HG02973 (cell line): ENCODE measurements around the gene EIF2S1.
"Not testable (repeated sequence)": the region's sequence is repeated elsewhere in the genome, so short reads cannot be mapped to it uniquely, and the experiment has no call there.

Source experiments
- ATAC-seq: cut with Tn5 transposase; IDR thresholded peaks from one replicate; pipeline ENCODE4 v1.9.1; 2021; ENCODE audit warnings: moderate library complexity; ENCODE audit not compliant: unreplicated experiment

Gene EIF2S1

DNA sequence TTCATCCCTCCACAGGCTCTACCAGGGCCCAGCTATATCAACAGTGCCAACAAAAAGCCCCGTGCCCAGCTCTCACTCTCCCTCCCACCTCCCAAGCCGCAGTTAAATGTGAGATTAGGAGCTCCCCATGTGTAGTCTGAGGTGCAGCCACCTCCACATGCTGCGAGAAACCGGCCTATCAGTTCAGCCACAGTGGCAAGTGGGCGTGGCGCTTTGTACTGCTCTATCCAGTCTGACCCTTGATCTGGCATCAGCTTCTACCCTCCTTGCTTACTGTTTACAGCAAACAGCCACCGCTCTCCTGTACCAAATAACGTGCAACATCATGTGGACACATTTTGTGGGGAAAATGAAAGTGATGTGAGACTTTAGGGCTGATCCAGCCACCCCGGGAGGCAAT is 50.2 kb downstream of the EIF2S1 start:
- no peak for ATAC-seq

DNA sequence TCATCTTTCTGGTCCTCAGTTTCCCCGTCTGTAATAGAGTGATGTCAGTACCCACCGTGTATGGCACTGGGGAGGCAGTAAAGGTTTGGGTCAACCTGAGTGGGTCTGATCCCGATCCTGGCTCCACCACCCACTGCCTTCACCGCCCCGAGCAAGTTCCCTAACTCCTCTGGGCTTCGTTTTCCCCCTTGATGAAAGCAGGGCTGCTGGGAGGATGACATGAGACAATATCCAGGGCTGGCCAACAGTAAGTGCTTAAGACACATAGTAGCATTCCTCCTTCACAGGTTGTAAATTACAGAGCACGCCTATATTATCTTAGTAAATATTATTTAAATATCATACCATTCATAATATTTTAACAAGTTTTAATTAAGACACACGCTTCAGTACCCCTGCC is 51.2 kb downstream of the EIF2S1 start:
- ATAC-seq: no peak

GRCh38 chr14:67411820-67412421 is 51.8 kb downstream of the EIF2S1 start, which contains the start of gene PLEK2:
Gene PLEK2 (minus strand): TSS chr14:67412165. CDS start chr14:67412059, 106 bp downstream.
- no peak for ATAC-seq

- ATAC-seq: no peak
Observed at GRCh38 chr14:67413806-67414769, 54.0 kb downstream of the EIF2S1 start.

- ATAC-seq: not testable (repeated sequence)
Observed at GRCh38 chr14:67415610-67416009, 55.5 kb downstream of the EIF2S1 start.

GRCh38 chr14:67416085-67416484 is 56.0 kb downstream of the EIF2S1 start:
- ATAC-seq: no peak

DNA sequence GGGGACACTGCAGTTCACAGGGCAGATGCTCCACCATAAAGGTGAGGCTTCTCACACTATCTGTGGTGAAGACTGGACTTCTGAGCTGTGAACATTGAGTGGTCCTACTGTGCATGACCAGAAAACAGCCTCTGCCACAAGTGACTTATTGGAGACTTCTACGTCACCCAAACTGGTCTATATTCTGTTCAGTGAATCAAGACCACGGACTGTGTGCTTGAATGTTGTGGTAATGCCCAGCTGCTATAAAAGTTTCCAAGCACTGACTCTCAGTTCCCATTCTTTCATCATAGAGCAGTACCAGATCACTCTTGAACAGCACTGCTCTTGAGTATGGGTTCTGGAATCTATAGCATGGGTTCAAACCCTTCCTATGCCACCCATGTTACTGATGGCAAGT is 56.7 kb downstream of the EIF2S1 start:
- ATAC-seq: no peak

DNA sequence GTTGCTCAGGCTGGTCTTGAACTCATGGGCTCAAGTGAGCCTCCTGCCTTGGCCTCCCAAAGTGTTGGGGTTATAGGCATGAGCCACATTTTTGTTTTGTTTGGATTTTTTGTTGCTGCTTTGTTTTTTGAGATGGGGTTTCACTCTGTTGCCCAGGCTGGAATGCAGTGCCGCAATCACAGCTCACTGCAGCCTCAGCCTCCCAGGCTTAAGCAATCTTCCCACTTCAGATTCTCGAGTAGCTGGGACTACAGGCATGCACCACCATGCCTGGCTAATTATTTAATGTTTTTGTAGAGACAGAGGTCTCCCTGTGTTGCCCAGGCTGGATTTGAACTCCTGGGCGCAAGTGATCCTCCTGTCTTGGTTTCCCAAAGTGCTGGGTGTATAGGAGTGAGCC is 57.5 kb downstream of the EIF2S1 start:
- no peak for ATAC-seq

GRCh38 chr14:67418401-67419191 is 58.5 kb downstream of the EIF2S1 start:
- no peak for ATAC-seq

DNA sequence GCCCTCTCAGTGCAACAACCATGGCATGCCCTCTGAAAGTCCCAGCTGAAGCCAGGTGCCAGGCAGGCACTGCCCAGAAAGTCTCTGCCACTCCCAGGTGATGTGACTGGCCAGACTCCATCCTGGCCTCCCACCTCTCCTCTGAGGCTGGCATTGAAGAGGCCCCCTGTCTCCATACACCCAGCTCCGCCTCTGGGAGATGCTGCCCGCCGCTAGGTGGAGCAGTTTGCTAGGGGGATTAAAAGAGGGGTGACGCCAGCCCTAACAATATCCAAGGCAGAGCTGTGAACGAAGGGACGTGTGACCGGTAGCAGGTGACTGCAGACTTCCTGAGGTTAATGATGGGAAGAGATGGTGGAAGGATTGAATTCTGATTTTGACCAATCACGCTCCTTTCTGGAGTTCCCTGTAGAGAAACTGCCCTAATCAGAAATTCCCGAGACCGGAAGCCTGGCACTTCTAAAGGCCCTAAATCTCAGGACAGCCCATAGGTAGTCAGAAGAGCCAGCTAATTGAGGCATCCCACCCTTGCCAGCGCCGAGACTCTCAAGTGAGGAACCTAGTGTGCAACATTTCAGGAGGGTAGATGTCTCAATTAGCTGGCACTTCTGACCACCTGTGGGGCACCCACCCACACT is 60.1 kb downstream of the EIF2S1 start:
- no peak for ATAC-seq

GRCh38 chr14:67421356-67422224 is 61.5 kb downstream of the EIF2S1 start:
- no peak for ATAC-seq

DNA sequence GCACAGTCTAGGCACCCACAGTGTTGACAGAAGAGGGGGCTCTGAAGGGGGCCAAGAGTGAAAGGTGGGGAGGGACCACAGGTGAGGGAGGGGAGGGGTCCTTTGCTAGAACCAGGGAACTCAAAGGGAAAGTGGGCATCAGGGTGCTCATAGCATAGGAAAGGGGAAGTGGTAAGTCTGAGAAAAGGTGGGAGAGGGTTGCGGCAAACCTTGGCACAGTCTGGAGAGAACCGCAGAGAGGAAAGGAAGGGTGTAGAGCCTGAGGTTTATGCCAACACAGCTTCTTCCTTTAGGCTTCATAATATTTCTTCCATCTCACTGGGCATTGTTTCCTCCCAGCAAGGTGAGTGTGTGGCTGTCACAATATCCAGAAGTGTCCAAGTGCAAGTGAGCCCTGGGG is 63.3 kb downstream of the EIF2S1 start:
- no peak for ATAC-seq

DNA sequence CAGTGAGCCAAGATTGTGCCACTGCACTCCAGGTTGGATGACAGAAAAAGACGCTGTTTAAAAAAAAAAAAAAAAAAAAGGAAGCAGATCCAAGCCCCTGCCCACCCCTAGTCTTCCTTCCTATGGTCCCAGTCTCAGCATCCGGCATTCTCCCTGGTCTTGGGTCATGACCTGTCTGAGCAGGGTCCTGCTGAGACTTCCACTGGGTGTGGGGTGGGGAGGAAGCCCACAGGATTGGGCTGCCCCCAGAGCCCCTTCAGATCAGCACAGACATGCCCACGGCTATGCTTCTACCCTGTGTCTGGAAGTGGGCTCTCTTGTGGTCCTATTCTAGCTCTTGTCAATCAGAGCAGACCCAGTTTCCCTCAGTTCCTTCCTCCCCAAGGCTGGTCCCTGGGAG is 64.4 kb downstream of the EIF2S1 start:
- no peak for ATAC-seq

GRCh38 chr14:67425608-67426007 is 65.5 kb downstream of the EIF2S1 start:
- ATAC-seq: no peak

DNA sequence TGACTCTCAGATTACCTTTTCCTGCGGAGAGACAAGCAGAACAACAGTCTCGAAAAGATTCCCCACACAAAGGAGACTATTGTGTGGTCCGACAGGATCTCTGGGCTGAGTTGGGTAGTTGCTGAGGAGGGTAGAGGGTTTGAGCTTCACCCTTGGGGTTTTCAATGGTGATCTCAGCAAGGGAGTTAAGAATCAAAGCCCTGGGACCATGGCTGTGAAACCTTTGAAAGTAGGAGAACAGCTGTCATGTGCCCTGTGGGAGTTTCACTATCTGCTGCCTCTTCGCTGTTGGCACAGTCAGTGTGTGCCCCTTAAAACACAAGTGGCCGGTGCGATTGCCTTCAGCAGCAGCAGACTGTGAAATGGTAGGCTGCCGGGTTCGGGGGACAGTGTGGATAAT is 66.0 kb downstream of the EIF2S1 start:
- no peak for ATAC-seq

DNA sequence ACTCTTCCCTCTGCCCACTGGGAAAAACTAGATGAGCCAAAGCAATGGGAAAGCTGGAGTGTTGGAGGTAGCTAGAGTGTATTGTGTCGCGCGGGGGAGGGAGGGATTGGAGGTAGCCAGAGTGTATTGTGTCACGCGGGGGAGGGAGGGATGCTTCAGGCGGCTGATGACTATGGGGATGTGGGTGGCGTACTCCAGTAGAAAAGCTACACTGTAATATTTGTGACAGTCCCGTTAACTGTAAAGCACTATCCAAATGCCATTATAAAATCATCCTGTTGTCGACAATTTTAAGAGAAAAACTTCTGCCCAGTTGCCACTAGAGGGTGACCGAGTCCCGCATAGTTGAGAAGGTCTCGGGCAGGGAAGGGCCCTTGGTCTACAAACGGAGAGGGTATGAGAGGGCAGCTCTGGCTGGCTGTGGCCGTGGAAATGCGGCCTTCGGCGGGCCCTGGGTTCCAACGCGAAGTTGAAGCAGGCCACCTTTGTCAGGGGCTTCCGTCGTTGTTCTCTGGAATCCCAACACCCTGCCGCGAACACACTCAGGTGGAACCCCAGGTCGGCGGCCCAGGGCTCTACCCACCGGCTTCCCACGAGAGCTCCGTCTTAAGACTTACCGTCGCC is 67.0 kb downstream of the EIF2S1 start:
- no peak for ATAC-seq

- no peak for ATAC-seq
Observed at GRCh38 chr14:67428501-67429031, 68.4 kb downstream of the EIF2S1 start.

DNA sequence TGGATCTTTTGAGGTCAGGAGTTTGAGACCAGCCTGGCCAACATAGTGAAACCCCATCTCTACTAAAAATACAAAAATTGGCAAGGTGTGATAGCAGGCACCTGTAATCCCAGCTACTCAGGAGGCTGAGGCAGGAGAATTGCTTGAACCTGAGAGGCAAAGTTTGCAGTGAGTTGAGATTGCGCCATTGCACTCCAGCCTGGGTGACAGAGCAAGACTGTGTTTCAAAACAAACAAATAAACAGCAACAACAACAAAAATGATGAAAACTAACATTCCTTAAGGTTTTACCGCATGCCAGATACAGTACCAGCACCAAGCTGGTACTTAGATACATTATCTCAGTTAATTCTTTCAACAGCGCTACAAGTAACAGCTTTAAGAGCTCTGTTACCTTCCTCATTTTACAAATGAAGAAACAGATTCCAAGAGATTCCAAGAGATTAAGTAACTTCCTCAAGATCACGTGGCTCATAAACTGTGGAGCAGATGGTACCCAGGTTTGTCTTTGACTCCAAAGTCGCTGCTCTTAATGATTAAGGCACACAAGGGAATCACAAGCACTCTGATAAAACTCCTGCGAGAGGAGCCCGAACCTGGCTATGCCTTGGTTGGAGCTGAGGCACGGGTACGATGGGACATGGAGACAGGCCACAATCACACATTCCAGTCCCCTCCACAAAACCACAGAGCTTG is 69.5 kb downstream of the EIF2S1 start:
- no peak for ATAC-seq
